HepG2 (cell line): ENCODE measurements around the gene CAPRIN1. TPM values are rescaled to one million over a fixed set of nuclear protein-coding genes. Genes with fewer than 3 reads are reported as not detected.

ENCODE experiments used
- FOXK1 ChIP-seq: sonication (generic); formaldehyde crosslinking; IDR thresholded peaks from 2 replicates; pipeline ENCODE4 v1.4.0; 2020; ENCODE audit warnings: low read depth, missing genetic modification reagents, borderline replicate concordance
- HIVEP1 ChIP-seq: sonication (generic); formaldehyde crosslinking; IDR thresholded peaks from 2 replicates; pipeline ENCODE4 v1.4.0; 2020; ENCODE audit warnings: mild to moderate bottlenecking, missing genetic modification reagents
- HMGXB3 ChIP-seq: sonication (generic); formaldehyde crosslinking; IDR thresholded peaks from 2 replicates; pipeline ENCODE4 v1.4.0; 2020; ENCODE audit warnings: missing genetic modification reagents, borderline replicate concordance
- IRF9 ChIP-seq: sonication (generic); formaldehyde crosslinking; IDR thresholded peaks from 2 replicates; pipeline ENCODE4 v1.8.0; 2022; ENCODE audit warnings: missing genetic modification reagents, mild to moderate bottlenecking, borderline replicate concordance
- KLF13 ChIP-seq: sonication (generic); formaldehyde crosslinking; IDR thresholded peaks from 2 replicates; pipeline ENCODE4 v1.4.0; 2020; ENCODE audit warnings: mild to moderate bottlenecking, missing genetic modification reagents
- LRRFIP1 ChIP-seq: sonication (generic); formaldehyde crosslinking; conservative IDR thresholded peaks from 2 replicates; pipeline ENCODE4 v1.4.0; 2020; ENCODE audit warnings: missing genetic modification reagents
- NFRKB ChIP-seq: fragments of 450-650 bp; IDR thresholded peaks from 2 replicates; pipeline ENCODE4 v1.6.1; 2017
- PBX2 ChIP-seq: IDR thresholded peaks from 2 replicates; pipeline ENCODE4 v1.6.1; 2016; ENCODE audit warnings: control low read depth
- PRPF4 ChIP-seq: fragments of 200-400 bp; formaldehyde crosslinking; IDR thresholded peaks from 2 replicates; pipeline ENCODE4 v1.6.1; 2016; ENCODE audit warnings: low read length, low read depth; ENCODE audit not compliant: poor library complexity, severe bottlenecking
- SMYD3 ChIP-seq: sonication (generic); formaldehyde crosslinking; IDR thresholded peaks from 2 replicates; pipeline ENCODE4 v1.8.1; 2023; ENCODE audit warnings: mild to moderate bottlenecking, missing genetic modification reagents
- THAP7 ChIP-seq: sonication (generic); formaldehyde crosslinking; IDR thresholded peaks from 2 replicates; pipeline ENCODE4 v1.8.1; 2023; ENCODE audit warnings: mild to moderate bottlenecking, missing genetic modification reagents
- ZBTB20 ChIP-seq: sonication (generic); formaldehyde crosslinking; IDR thresholded peaks from 2 replicates; pipeline ENCODE4 v1.8.1; 2023; ENCODE audit warnings: missing genetic modification reagents, low read depth, mild to moderate bottlenecking, borderline replicate concordance
- ZFP41 ChIP-seq: sonication (generic); formaldehyde crosslinking; IDR thresholded peaks from 2 replicates; pipeline ENCODE4 v1.4.0; 2020; ENCODE audit warnings: mild to moderate bottlenecking, missing genetic modification reagents, borderline replicate concordance
- ZFX ChIP-seq: sonication (generic); formaldehyde crosslinking; IDR thresholded peaks from 2 replicates; pipeline ENCODE4 v1.4.0; 2020; ENCODE audit warnings: mild to moderate bottlenecking, low read depth, missing genetic modification reagents, moderate library complexity
- ZNF3 ChIP-seq: IDR thresholded peaks from 2 replicates; pipeline ENCODE4 v1.7.0; 2017; ENCODE audit warnings: inconsistent platforms
- ZNF883 ChIP-seq: sonication (generic); formaldehyde crosslinking; IDR thresholded peaks from 2 replicates; pipeline ENCODE4 v1.5.1; 2020; ENCODE audit warnings: mild to moderate bottlenecking, missing genetic modification reagents; ENCODE audit errors: not compliant biosample characterization
- polyA plus RNA-seq, 8 experiments: library from polyadenylated mRNA; depleted of rRNA in 3 of 8; stranded (reverse) in 7 of 8; unstranded in 1 of 8; fragments of >200 nt; fragmentation: Illumina TruSeq in 4 of 8; extraction: Trizol in 4 of 8; gene quantifications; 2 replicates each; pipeline versions ENCODE4 v1.2.1 to v1.2.3, GENCODE V29; 2011 to 2016; ENCODE audit warnings: low read depth in 4 of 8, missing spikeins in 1 of 8, mixed read lengths in 1 of 8; ENCODE audit not compliant: insufficient read depth in 1 of 8
- total RNA-seq, 5 experiments: library from RNA; depleted of rRNA; stranded (reverse); fragments of >200 nt; fragmentation: Illumina TruSeq; extraction: Trizol; gene quantifications; 2 replicates each; pipeline ENCODE4 v1.2.3, GENCODE V29; 2016; ENCODE audit warnings: low read depth in 1 of 5

Gene CAPRIN1
- total and polyA plus RNA-seq, 2 of the 13 experiments (the other 11 are each of a cell fraction or from before 2014, with no cell fraction given), result 114 to 162 TPM

- peak; percentile 64 for TF ChIP-seq ZNF883 (CRISPR knock-in tag)
- TF ChIP-seq KLF13 (CRISPR knock-in tag), result 0 out of 2 replicates have a peak, but pooled peaks have one; percentile 49
- peak; percentile 99 for TF ChIP-seq ZFX (CRISPR knock-in tag)
- TF ChIP-seq HIVEP1 (CRISPR knock-in tag), result no peak
- peak; percentile 47; the same call in 1 of the 2 replicates for TF ChIP-seq THAP7 (CRISPR knock-in tag)
- TF ChIP-seq PBX2 (CRISPR knock-in tag), result no peak; the same call in 1 of the 2 replicates
- TF ChIP-seq NFRKB, result no peak
- TF ChIP-seq FOXK1 (CRISPR knock-in tag), result peak; percentile 88; the same call in 1 of the 2 replicates
- no peak; the same call in 1 of the 2 replicates for TF ChIP-seq LRRFIP1 (CRISPR knock-in tag)
- peak; percentile 95 for TF ChIP-seq IRF9 (CRISPR knock-in tag)
- no peak; the same call in 1 of the 2 replicates for TF ChIP-seq HMGXB3 (CRISPR knock-in tag)
- no peak for TF ChIP-seq PRPF4
- TF ChIP-seq ZFP41 (CRISPR knock-in tag), result 0 out of 2 replicates have a peak, but pooled peaks have one; percentile 28
- no peak for TF ChIP-seq ZNF3 (CRISPR knock-in tag)
- peak; percentile 53; the same call in 1 of the 2 replicates for TF ChIP-seq ZBTB20 (CRISPR knock-in tag)
- TF ChIP-seq SMYD3 (CRISPR knock-in tag), result peak; percentile 90; the same call in 1 of the 2 replicates
Measured at GRCh38 chr11:34105079-34105956, 53.8 kb downstream of the CAPRIN1 start, which contains the start of gene NAT10 (continued).
